Keratinocyte (primary cell): ENCODE data around the gene MAP6D1. TPM values are rescaled to one million over a fixed set of nuclear protein-coding genes. Genes with fewer than 3 reads are reported as not detected.

Experiments
- DNase-seq: peaks from one replicate; pipeline ENCODE4 v3.0.0-alpha.2; 2011; ENCODE audit warnings: low read depth, missing footprints, low spot score
- FAIRE-seq: peaks from 2 replicates; lab custom pipeline; 2011; peaks lifted over from hg19 to GRCh38; lab: Jason Lieb, UNC
- H2AFZ ChIP-seq: 2 replicates; pipeline ENCODE4 v1.6.0; 2012; ENCODE audit warnings: low read length, control low read depth, inconsistent platforms; ENCODE audit not compliant: control insufficient read depth
- H3K27ac ChIP-seq: 2 replicates; pipeline ENCODE4 v1.5.1; 2011; ENCODE audit warnings: low read length; ENCODE audit not compliant: control insufficient read depth, insufficient read depth
- H3K27me3 ChIP-seq: 3 replicates; pipeline ENCODE4 v1.6.0; 2011; ENCODE audit warnings: low read length; ENCODE audit not compliant: control insufficient read depth, insufficient read depth; ENCODE audit errors: extremely low read depth
- H3K36me3 ChIP-seq, 2 experiments: 2 replicates in 1 of 2; 3 replicates in 1 of 2; pipeline ENCODE4 v1.5.1; 2011; ENCODE audit warnings: low read length in 2 of 2, mild to moderate bottlenecking in 1 of 2; ENCODE audit not compliant: control insufficient read depth in 2 of 2, insufficient read depth in 2 of 2; ENCODE audit errors: extremely low read depth in 1 of 2
- H3K4me1 ChIP-seq: 3 replicates; pipeline ENCODE4 v1.5.1; 2011; ENCODE audit warnings: low read length; ENCODE audit not compliant: control insufficient read depth, insufficient read depth; ENCODE audit errors: extremely low read depth
- H3K4me2 ChIP-seq: 3 replicates; pipeline ENCODE4 v1.6.0; 2011; ENCODE audit warnings: low read depth, low read length; ENCODE audit not compliant: control insufficient read depth, insufficient read depth; ENCODE audit errors: extremely low read depth
- H3K4me3 ChIP-seq, 3 experiments: fragments of 200-600 bp in 1 of 3; sonication (generic) in 1 of 3; 2 replicates in 2 of 3; 3 replicates in 1 of 3; pipeline ENCODE4 v1.5.1; 2011 to 2016; ENCODE audit warnings: low read length in 3 of 3, mild to moderate bottlenecking in 3 of 3, control low read depth in 2 of 3, inconsistent platforms in 1 of 3, low read depth in 1 of 3, mixed read lengths in 1 of 3, mixed run types in 1 of 3, moderate library complexity in 1 of 3; ENCODE audit not compliant: control insufficient read depth in 2 of 3, insufficient read depth in 2 of 3; ENCODE audit errors: extremely low read depth in 1 of 3
- H3K79me2 ChIP-seq: 2 replicates; pipeline ENCODE4 v1.6.0; 2012; ENCODE audit warnings: low read length; ENCODE audit not compliant: control insufficient read depth, insufficient read depth
- H3K9ac ChIP-seq: 3 replicates; pipeline ENCODE4 v1.6.0; 2011; ENCODE audit warnings: low read length; ENCODE audit not compliant: control insufficient read depth, insufficient read depth; ENCODE audit errors: extremely low read depth
- H3K9me1 ChIP-seq: 3 replicates; pipeline ENCODE4 v1.6.0; 2011; ENCODE audit warnings: low read length; ENCODE audit not compliant: control insufficient read depth, insufficient read depth; ENCODE audit errors: extremely low read depth
- H3K9me3 ChIP-seq: 2 replicates; pipeline ENCODE4 v1.5.1; 2012; ENCODE audit warnings: low read depth, low read length; ENCODE audit not compliant: control insufficient read depth
- H4K20me1 ChIP-seq: 3 replicates; pipeline ENCODE4 v1.6.0; 2011; ENCODE audit warnings: low read length; ENCODE audit not compliant: control insufficient read depth, insufficient read depth; ENCODE audit errors: extremely low read depth
- CTCF ChIP-seq, 3 experiments: IDR thresholded peaks in 1 of 3; conservative IDR thresholded peaks in 1 of 3; optimal IDR thresholded peaks in 1 of 3; 2 replicates in 2 of 3; 3 replicates in 1 of 3; pipeline versions ENCODE3 to v1.5.1; 2011; ENCODE audit warnings: low read length in 3 of 3, mild to moderate bottlenecking in 3 of 3, moderate library complexity in 2 of 3, control low read depth in 1 of 3, inconsistent platforms in 1 of 3; ENCODE audit not compliant: insufficient read depth in 2 of 3; ENCODE audit errors: extremely low read depth in 1 of 3
- EZH2 ChIP-seq: IDR thresholded peaks from one replicate; pipeline ENCODE4 v1.6.1; 2012; ENCODE audit warnings: inconsistent platforms, mild to moderate bottlenecking, low read length, moderate library complexity
- dilution Hi-C: fragments of 300-500 bp; cut with MboI; formaldehyde crosslinking; loops from one replicate; pipeline ENCODE4 v1.7.0; 2020; ENCODE audit warnings: low sequenced_read_pairs; ENCODE audit not compliant: extremely low pct_ligation_motif_present
- polyA plus RNA-seq, 5 experiments: library from polyadenylated mRNA; depleted of rRNA in 3 of 5; stranded (reverse) in 3 of 5; stranded (forward) in 1 of 5; unstranded in 1 of 5; fragments of >200 nt; gene quantifications; 1 replicate in 1 of 5; 2 replicates in 3 of 5; 3 replicates in 1 of 5; pipeline versions ENCODE4 v1.2.1 to v1.2.3, GENCODE V29; 2011 to 2012; ENCODE audit warnings: missing spikeins in 2 of 5, low read depth in 1 of 5, low replicate concordance in 1 of 5

Gene MAP6D1
- polyA plus RNA-seq, 1 donor (not counting 4 experiments of a cell fraction or from before 2014, with no cell fraction given), result 1.4 TPM

- dilution Hi-C loops, result no loop called here
- no peak overlapping the region for H3K27ac ChIP-seq
- no peaks in the 10 kb centered on the region for H3K9me3 ChIP-seq
- TF ChIP-seq CTCF (optimal IDR thresholded peaks at IDR 0.05 in 1 of 3, IDR thresholded peaks at IDR 0.05 in 1 of 3, conservative IDR thresholded peaks at IDR 0.05 in 1 of 3; ENCODE audit: extremely low read depth in 1 of 3, insufficient read depth in 2 of 3, low read length in 3 of 3), result no peak
- no peak for TF ChIP-seq EZH2
- H3K9ac ChIP-seq, result no peak overlapping the region
- no peak overlapping the region for H3K4me3 ChIP-seq
- H3K79me2 ChIP-seq, result no peaks in the 10 kb centered on the region
- FAIRE-seq (no peak), DNase-seq (no peak)
- H3K4me2 ChIP-seq, result no peak overlapping the region
- H4K20me1 ChIP-seq, result no peaks in the 10 kb centered on the region
- no peak overlapping the region for H2AFZ ChIP-seq
- H3K9me1 ChIP-seq, result no peaks in the 10 kb centered on the region
- H3K36me3 ChIP-seq, result peaks cover 32 to 33% of the 10 kb centered on the region in 2 experiments
- no peaks in the 10 kb centered on the region for H3K4me1 ChIP-seq
- no peaks in the 10 kb centered on the region for H3K27me3 ChIP-seq
Observed at GRCh38 chr3:183797996-183798395, 27.4 kb downstream of the MAP6D1 start.

GRCh38 chr3:183796372-183796771, 29.0 kb downstream of the MAP6D1 start:
- no peaks in the 10 kb centered on the region for H3K4me1 ChIP-seq
- DNase-seq (no peak), FAIRE-seq (no peak)
- H3K79me2 ChIP-seq, result no peaks in the 10 kb centered on the region
- no peak overlapping the region for H3K4me2 ChIP-seq
- H3K27ac ChIP-seq, result no peak overlapping the region
- no peak overlapping the region for H3K4me3 ChIP-seq
- TF ChIP-seq CTCF (optimal IDR thresholded peaks at IDR 0.05 in 1 of 3, IDR thresholded peaks at IDR 0.05 in 1 of 3, conservative IDR thresholded peaks at IDR 0.05 in 1 of 3; ENCODE audit: extremely low read depth in 1 of 3, insufficient read depth in 2 of 3, low read length in 3 of 3) (no peak), EZH2 (no peak)
- no peak overlapping the region for H2AFZ ChIP-seq
- dilution Hi-C loops, result no loop called here
- H3K36me3 ChIP-seq, result peaks cover 22 to 24% of the 10 kb centered on the region in 2 experiments
- no peaks in the 10 kb centered on the region for H3K9me3 ChIP-seq
- no peaks in the 10 kb centered on the region for H3K9me1 ChIP-seq
- H3K9ac ChIP-seq, result no peak overlapping the region
- H4K20me1 ChIP-seq, result no peaks in the 10 kb centered on the region
- H3K27me3 ChIP-seq, result no peaks in the 10 kb centered on the region
